Heart left ventricle (tissue), 13 donors: Measurements from ENCODE around the gene PAWR.

Source experiments
- CTCF ChIP-seq, 12 donors: fragments of 200-600 bp; sonication (generic) in 4 of 12; IDR thresholded peaks; one replicate each; pipeline versions ENCODE4 v1.5.0 to v1.8.0; 2018 to 2022; ENCODE audit warnings: antibody characterized with exemption in 12 of 12, mild to moderate bottlenecking in 5 of 12
- POLR2A ChIP-seq, 2 donors: fragments of 450-650 bp; IDR thresholded peaks; one replicate each; pipeline ENCODE4 v1.6.1; 2017; ENCODE audit warnings: antibody characterized with exemption in 2 of 2, mild to moderate bottlenecking in 2 of 2, moderate library complexity in 2 of 2
- donor health status: ischemic (EF 13 %, LVEDD 7.1; RV severe dilation, severe dysfunction).
- donor health status: DM: no; HTN: yes; CAD: no.
- donor health status: DM: no; HTN: no; CAD: no.
- donor health status: ischemic (EF 25% LVEDD 6.9; RV normal size, moderate dysfunction).
- donor health status: ischemic (EF 25% LVEDD 5.7; RV mildly dilated, moderate dysfunction).
- donor health status: ischemic (EF 35%, LVEDD 5.7; RV mildly dilated, moderate dysfunction).
- donor health status: nonischemic (EF 11% LVEDD 7.7; RV severe dilation, severe dysfunction).
- donor health status: DM: yes; HTN: yes; CAD: no.
- donor health status: PGD.
- donor health status: ischemic (EF 29% LVEDD 5.4; RV normal size, mild dysfunction).
- donor health status: nonischemic (EF 23%, LVEDD 6.1; RV moderate dilation, normal function).

- TF ChIP-seq CTCF (IDR thresholded peaks at IDR 0.05), result no peak
- no peak for TF ChIP-seq POLR2A (IDR thresholded peaks at IDR 0.05)
Observed at GRCh38 chr12:79661629-79662028, 29.1 kb downstream of the PAWR start.
